ENCODE data around the gene PAXIP1. TPM values are rescaled to one million over a fixed set of nuclear protein-coding genes. Genes with fewer than 3 reads are reported as not detected.

Gene PAXIP1
- total and polyA plus RNA-seq, 2 donors (not counting 3 experiments of a cell fraction or from before 2014, with no cell fraction given) = 10.0 to 15.8 TPM

GRCh38 chr7:154905615-154906014 is 97.3 kb downstream of the PAXIP1 start:
- no peaks in the 10 kb centered on the region for H3K36me3 ChIP-seq (ENCODE audit: control insufficient read depth in 2 of 2, extremely low read depth in 1 of 2, insufficient read depth in 2 of 2, low read length in 2 of 2)
- ChIA-PET POLR2A (no interaction called here), CTCF (no interaction called here)
- no peak overlapping the region for H3K27ac ChIP-seq (ENCODE audit: insufficient read depth, low read depth, low read length)
- no peaks in the 10 kb centered on the region for H4K20me1 ChIP-seq (replicated peaks; ENCODE audit: control insufficient read depth, extremely low read depth, insufficient read depth, low read length)
- no peaks in the 10 kb centered on the region for H3K9me1 ChIP-seq (replicated peaks; ENCODE audit: control insufficient read depth, extremely low read depth, insufficient read depth, low read length)
- DNase-seq (ENCODE audit: low read depth, low spot score) (no peak), FAIRE-seq (no peak)
- H3K9ac ChIP-seq (replicated peaks; ENCODE audit: extremely low read depth, insufficient read depth, low read length) = no peak overlapping the region
- no peaks in the 10 kb centered on the region for H3K4me1 ChIP-seq (ENCODE audit: control insufficient read depth, extremely low read depth, insufficient read depth, low read length)
- no TSS peak for BruUV-seq (replicated peaks)
- intact Hi-C loops (cut with micrococcal nuclease) (no loop called here), dilution Hi-C loops (cut with MboI; ENCODE audit: extremely low pct_ligation_motif_present, low sequenced_read_pairs) (no loop called here)
- no peak overlapping the region for H2AFZ ChIP-seq (ENCODE audit: low read depth, low read length)
- no peak for TF ChIP-seq FOS (IDR thresholded peaks at IDR 0.05; ENCODE audit: borderline replicate concordance, insufficient read depth, low read length)
- TF ChIP-seq JUN (IDR thresholded peaks at IDR 0.05; ENCODE audit: borderline replicate concordance, insufficient read depth, insufficient read length, low read depth) = no peak
- H3K4me3 ChIP-seq (replicated peaks in 1 of 3; ENCODE audit: insufficient read depth in 1 of 3, low read depth in 1 of 3, low read length in 3 of 3) = no peak overlapping the region
- no peaks in the 10 kb centered on the region for H3K79me2 ChIP-seq (ENCODE audit: control insufficient read depth, insufficient read depth, low read length)
- H3K4me2 ChIP-seq (ENCODE audit: insufficient read depth, low read length) = no peak overlapping the region
- H3K9me3 ChIP-seq (replicated peaks; ENCODE audit: control insufficient read depth, insufficient read depth, low read length) = no peaks in the 10 kb centered on the region
- no peaks in the 10 kb centered on the region for H3K27me3 ChIP-seq (ENCODE audit: control insufficient read depth in 2 of 2, insufficient read depth in 2 of 2, low read length in 2 of 2)

GRCh38 chr7:154905146-154905545 is 97.8 kb downstream of the PAXIP1 start:
- Histone ChIP-seq H3K27me3 (ENCODE audit: control insufficient read depth in 2 of 2, insufficient read depth in 2 of 2, low read length in 2 of 2) (no peaks in the 10 kb centered on the region), H3K36me3 (ENCODE audit: control insufficient read depth in 2 of 2, extremely low read depth in 1 of 2, insufficient read depth in 2 of 2, low read length in 2 of 2) (no peaks in the 10 kb centered on the region), H2AFZ (ENCODE audit: low read depth, low read length) (no peak overlapping the region), H3K79me2 (ENCODE audit: control insufficient read depth, insufficient read depth, low read length) (no peaks in the 10 kb centered on the region), H3K9me3 (replicated peaks; ENCODE audit: control insufficient read depth, insufficient read depth, low read length) (no peaks in the 10 kb centered on the region), H3K4me3 (replicated peaks in 1 of 3; ENCODE audit: insufficient read depth in 1 of 3, low read depth in 1 of 3, low read length in 3 of 3) (no peak overlapping the region), H3K4me1 (ENCODE audit: control insufficient read depth, extremely low read depth, insufficient read depth, low read length) (no peaks in the 10 kb centered on the region), H4K20me1 (replicated peaks; ENCODE audit: control insufficient read depth, extremely low read depth, insufficient read depth, low read length) (no peaks in the 10 kb centered on the region), H3K9me1 (replicated peaks; ENCODE audit: control insufficient read depth, extremely low read depth, insufficient read depth, low read length) (no peaks in the 10 kb centered on the region), H3K27ac (ENCODE audit: insufficient read depth, low read depth, low read length) (no peak overlapping the region), H3K4me2 (ENCODE audit: insufficient read depth, low read length) (no peak overlapping the region), H3K9ac (replicated peaks; ENCODE audit: extremely low read depth, insufficient read depth, low read length) (no peak overlapping the region)
- DNase-seq (ENCODE audit: low read depth, low spot score) = no peak
- no peak for TF ChIP-seq JUN (IDR thresholded peaks at IDR 0.05; ENCODE audit: borderline replicate concordance, insufficient read depth, insufficient read length, low read depth)
- TF ChIP-seq MAX (IDR thresholded peaks at IDR 0.05; ENCODE audit: insufficient read depth, insufficient read length) = no peak
- TF ChIP-seq CTCF (IDR thresholded peaks at IDR 0.05; ENCODE audit: extremely low read depth in 1 of 2, insufficient read depth in 1 of 2, low read depth in 1 of 2, low read length in 2 of 2) = no peak
- TF ChIP-seq FOS (IDR thresholded peaks at IDR 0.05; ENCODE audit: borderline replicate concordance, insufficient read depth, low read length) = no peak
- no peak for TF ChIP-seq EZH2 (IDR thresholded peaks at IDR 0.05; ENCODE audit: borderline replicate concordance, low read depth, low read length, severe bottlenecking)
- no peak for TF ChIP-seq GATA2 (IDR thresholded peaks at IDR 0.05; ENCODE audit: insufficient read depth, insufficient read length, low read depth, low read length)
- TF ChIP-seq MYC (IDR thresholded peaks at IDR 0.05; ENCODE audit: low read depth, low read length) = no peak
- TF ChIP-seq POLR2AphosphoS5 (IDR thresholded peaks at IDR 0.05; ENCODE audit: insufficient read depth, low read depth, low read length) = no peak
- TF ChIP-seq POLR2A (IDR thresholded peaks at IDR 0.05; ENCODE audit: low read depth, low read length) = no peak
- dilution Hi-C loops (cut with MboI; ENCODE audit: extremely low pct_ligation_motif_present, low sequenced_read_pairs) (no loop called here), intact Hi-C loops (cut with micrococcal nuclease) (no loop called here)
- POLR2A ChIA-PET = no interaction called here
- no TSS peak for BruUV-seq (replicated peaks)
- CTCF ChIA-PET = no interaction called here
- FAIRE-seq = no peak
